GM12878 (cell line): Measurements from ENCODE around the gene ATL3.

ENCODE experiments used
- EP300 ChIP-seq, 2 experiments: fragments of 150-350 bp in 1 of 2; IDR thresholded peaks; 2 replicates each; pipeline ENCODE4 v1.6.1; 2011 to 2012; ENCODE audit warnings: low read depth in 2 of 2, low read length in 2 of 2, borderline replicate concordance in 1 of 2, improper control_type of control experiment in 1 of 2, inconsistent platforms in 1 of 2; ENCODE audit not compliant: control insufficient read depth in 1 of 2
- RAD21 ChIP-seq: IDR thresholded peaks from 2 replicates; pipeline ENCODE4 v1.6.1; 2011; ENCODE audit warnings: mild to moderate bottlenecking, low read depth, low read length, moderate library complexity; ENCODE audit not compliant: insufficient read depth
- ZBTB33 ChIP-seq: fragments of 450-650 bp; IDR thresholded peaks from 2 replicates; pipeline ENCODE4 v1.6.1; 2017; ENCODE audit warnings: mild to moderate bottlenecking

- TF ChIP-seq EP300 (IDR thresholded peaks at IDR 0.05; ENCODE audit: borderline replicate concordance in 1 of 2, control insufficient read depth in 1 of 2, low read depth in 2 of 2, low read length in 2 of 2) = no peak
- TF ChIP-seq ZBTB33 = no peak
- no peak for TF ChIP-seq RAD21
Observed at GRCh38 chr11:63694596-63694995, 23.4 kb upstream of the ATL3 start.
